Cardiac fibroblast (primary cell): Measurements from ENCODE around the gene XPNPEP2.
A peak's percentile ranks its signal among the peaks of the same experiment; 100 is the strongest.

ENCODE experiments used
- DNase-seq, 2 donors: peaks; one replicate each; pipeline versions ENCODE4 v3.0.0 to v3.0.0-alpha.2; 2010; ENCODE audit warnings: low read depth in 2 of 2
- H3K4me3 ChIP-seq, 2 donors: replicated peaks in 1 of 2; 1 replicate in 1 of 2; 2 replicates in 1 of 2; pipeline ENCODE4 v1.5.1; 2011; ENCODE audit warnings: low read depth in 2 of 2, low read length in 2 of 2, mild to moderate bottlenecking in 2 of 2, moderate library complexity in 1 of 2
- TF ChIP-seq, protein P1 (sequence below): IDR thresholded peaks from one replicate; pipeline ENCODE4 v1.5.1; 2011; ENCODE audit warnings: low read depth, mild to moderate bottlenecking, low read length, inconsistent platforms

Gene XPNPEP2

DNA sequence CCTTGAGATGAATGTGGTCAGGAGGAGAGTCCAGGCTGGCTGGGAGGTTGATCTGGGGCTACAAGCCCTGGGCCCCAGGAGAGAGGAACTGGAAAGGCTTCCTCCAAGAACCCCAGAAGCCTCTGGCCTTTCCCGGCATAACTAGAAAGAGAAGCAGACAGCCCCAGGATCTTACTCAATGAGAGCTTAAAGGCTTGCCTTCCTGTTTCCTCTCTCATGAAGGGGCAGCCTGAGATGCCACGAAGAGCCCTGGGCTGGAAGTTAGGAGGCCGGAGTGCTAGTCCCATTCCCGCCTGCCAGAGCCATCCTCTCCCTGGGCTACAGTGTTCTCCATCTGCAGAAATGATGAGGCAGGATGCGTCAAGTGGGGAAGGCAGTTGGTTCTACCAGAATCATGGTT lies 20.1 kb upstream of the XPNPEP2 start:
- H3K4me3 ChIP-seq: no peak overlapping the region
- TF ChIP-seq, protein P1, sequence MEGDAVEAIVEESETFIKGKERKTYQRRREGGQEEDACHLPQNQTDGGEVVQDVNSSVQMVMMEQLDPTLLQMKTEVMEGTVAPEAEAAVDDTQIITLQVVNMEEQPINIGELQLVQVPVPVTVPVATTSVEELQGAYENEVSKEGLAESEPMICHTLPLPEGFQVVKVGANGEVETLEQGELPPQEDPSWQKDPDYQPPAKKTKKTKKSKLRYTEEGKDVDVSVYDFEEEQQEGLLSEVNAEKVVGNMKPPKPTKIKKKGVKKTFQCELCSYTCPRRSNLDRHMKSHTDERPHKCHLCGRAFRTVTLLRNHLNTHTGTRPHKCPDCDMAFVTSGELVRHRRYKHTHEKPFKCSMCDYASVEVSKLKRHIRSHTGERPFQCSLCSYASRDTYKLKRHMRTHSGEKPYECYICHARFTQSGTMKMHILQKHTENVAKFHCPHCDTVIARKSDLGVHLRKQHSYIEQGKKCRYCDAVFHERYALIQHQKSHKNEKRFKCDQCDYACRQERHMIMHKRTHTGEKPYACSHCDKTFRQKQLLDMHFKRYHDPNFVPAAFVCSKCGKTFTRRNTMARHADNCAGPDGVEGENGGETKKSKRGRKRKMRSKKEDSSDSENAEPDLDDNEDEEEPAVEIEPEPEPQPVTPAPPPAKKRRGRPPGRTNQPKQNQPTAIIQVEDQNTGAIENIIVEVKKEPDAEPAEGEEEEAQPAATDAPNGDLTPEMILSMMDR: no peak
- no peak for DNase-seq

- TF ChIP-seq, protein P1: no peak
- no peak for DNase-seq
- no peak overlapping the region for H3K4me3 ChIP-seq
These were observed 19.5 kb upstream of the XPNPEP2 start for GRCh38 chrX:129719268-129719667.

DNA sequence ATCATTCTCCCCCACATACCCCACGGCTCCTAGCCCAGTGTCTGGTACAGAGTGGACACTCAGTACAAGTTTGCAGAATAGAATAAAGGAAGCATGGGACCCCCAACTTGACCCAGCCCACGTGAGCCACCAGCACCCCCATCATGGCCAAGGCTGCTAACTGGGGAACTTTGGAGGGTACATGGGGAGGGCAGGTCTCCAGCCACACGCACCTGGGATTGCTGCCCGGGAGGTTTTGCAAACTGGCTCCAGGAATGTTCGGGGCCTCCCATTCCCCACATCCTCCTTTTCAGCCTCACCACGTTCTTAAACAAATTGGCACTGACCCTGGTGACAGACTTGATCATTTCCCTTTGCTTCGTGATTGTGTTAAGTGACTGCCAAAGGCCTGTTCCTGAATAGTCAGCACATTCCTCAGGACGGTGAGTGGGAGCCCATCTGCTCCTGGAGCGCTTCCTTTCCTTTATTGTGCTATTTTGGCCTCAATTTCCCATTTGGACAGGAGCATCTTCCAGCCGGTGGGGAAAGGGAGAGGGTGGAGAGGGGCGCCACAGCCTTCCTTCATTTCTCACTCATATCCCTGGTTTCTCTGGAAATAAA lies 18.7 kb upstream of the XPNPEP2 start:
- peak; percentile 35 to 42 for DNase-seq
- no peak overlapping the region for H3K4me3 ChIP-seq
- TF ChIP-seq, protein P1: no peak

DNA sequence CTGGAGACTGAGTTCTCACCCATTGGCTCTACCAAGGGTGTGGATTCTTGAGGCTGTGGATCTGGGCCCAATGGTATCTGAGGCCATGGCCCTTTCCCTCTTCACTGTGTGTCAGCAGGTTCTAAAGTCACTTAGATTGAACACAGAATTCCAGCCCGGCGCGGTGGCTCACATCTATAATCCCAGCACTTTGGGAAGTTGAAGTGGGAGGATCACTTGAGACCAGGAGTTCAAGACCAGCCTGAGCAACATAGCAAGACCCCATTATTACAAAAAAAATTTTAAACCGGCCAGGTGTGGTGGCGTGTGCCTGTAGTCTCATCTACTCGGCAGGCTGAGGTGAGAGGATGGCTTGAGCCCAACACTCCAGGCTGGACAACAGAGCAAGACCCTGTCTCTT lies 18.0 kb upstream of the XPNPEP2 start:
- no peak for DNase-seq
- TF ChIP-seq, protein P1: no peak
- H3K4me3 ChIP-seq: no peak overlapping the region

GRCh38 chrX:129721414-129721813 lies 17.4 kb upstream of the XPNPEP2 start:
- TF ChIP-seq, protein P1: no peak
- DNase-seq: no peak
- H3K4me3 ChIP-seq: no peak overlapping the region

DNA sequence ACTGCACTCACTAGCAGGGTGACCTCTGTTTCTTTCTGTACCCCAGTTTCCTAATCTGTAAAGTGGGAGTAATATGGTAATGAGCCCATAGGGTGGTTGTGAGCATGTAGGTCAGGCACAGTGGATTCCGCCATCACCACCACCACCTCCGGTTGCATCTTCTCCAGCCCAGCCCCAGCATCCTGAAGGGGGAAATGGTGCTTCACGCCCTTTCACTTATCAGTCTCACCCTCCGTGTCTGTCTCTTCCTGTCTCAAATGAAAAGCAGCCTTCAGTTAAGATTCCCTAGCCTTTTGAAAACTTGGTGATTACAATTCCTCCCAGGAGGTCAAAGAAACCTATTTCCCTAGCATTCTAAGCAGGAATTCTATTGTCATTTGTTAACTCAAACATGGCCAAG lies 16.9 kb upstream of the XPNPEP2 start:
- no peak for DNase-seq
- TF ChIP-seq, protein P1: no peak
- no peak overlapping the region for H3K4me3 ChIP-seq

DNA sequence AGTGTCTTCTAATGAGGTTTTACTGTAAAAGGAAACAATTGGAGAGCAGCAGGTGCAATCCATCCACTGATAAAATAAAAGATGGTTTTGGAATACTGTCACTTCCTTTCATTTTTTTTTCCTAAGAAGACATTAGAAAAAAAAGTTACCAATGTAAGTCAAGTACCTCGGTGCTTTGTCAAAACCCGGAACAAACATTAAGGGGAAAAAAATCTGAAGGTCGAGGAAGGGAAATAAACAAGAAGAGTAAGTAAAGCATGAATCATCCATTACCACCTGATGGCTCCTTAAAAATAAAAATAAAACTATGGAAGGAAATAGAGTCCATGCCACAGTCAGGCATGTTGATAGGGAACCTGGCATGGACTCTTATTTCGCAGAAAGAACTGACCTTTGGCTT lies 15.3 kb upstream of the XPNPEP2 start:
- DNase-seq: peak in 1 of 2 donors; percentile 20
- TF ChIP-seq, protein P1: no peak
- H3K4me3 ChIP-seq: no peak overlapping the region
